MG63 (cell line): ENCODE results near the gene ACTL6A. TPM values are rescaled to one million over a fixed set of nuclear protein-coding genes. Genes with fewer than 3 reads are reported as not detected.

Source experiments
- DNase-seq: peaks from one replicate; pipeline ENCODE4 v3.0.0-alpha.2; 2020
- H3K27me3 ChIP-seq: fragments of 250-450 bp; sonication (Bioruptor Pico); 2 replicates; pipeline ENCODE4 v1.5.1; 2020; ENCODE audit warnings: mild to moderate bottlenecking, moderate library complexity
- H3K36me3 ChIP-seq: fragments of 250-450 bp; sonication (Bioruptor Pico); 2 replicates; pipeline ENCODE4 v1.5.1; 2020; ENCODE audit warnings: mild to moderate bottlenecking, moderate library complexity
- H3K4me3 ChIP-seq: fragments of 250-450 bp; sonication (Bioruptor Pico); 2 replicates; pipeline ENCODE4 v1.5.1; 2020; ENCODE audit warnings: mild to moderate bottlenecking, moderate library complexity
- H3K9me3 ChIP-seq: fragments of 250-450 bp; sonication (Bioruptor Pico); 2 replicates; pipeline ENCODE4 v1.5.1; 2020; ENCODE audit warnings: mild to moderate bottlenecking, moderate library complexity
- total RNA-seq: library from RNA; depleted of rRNA; stranded (reverse); fragments of >200 nt; shearing (Covaris generic); gene quantifications from 2 replicates; pipeline ENCODE4 v1.2.3, GENCODE V29; 2014; ENCODE audit warnings: low replicate concordance; rRNA removed

The ACTL6A gene
- total RNA-seq, 1 experiment from 2014 or later: 152 TPM

GRCh38 chr3:179624451-179624850, 61.7 kb downstream of the ACTL6A start:
- H3K36me3 ChIP-seq: peaks cover 44% of the 10 kb centered on the region
- H3K27me3 ChIP-seq: no peaks in the 10 kb centered on the region
- H3K4me3 ChIP-seq: no peak overlapping the region
- H3K9me3 ChIP-seq: no peaks in the 10 kb centered on the region
- no peak for DNase-seq

- DNase-seq: no peak
- no peaks in the 10 kb centered on the region for H3K9me3 ChIP-seq
- H3K27me3 ChIP-seq: no peaks in the 10 kb centered on the region
- no peak overlapping the region for H3K4me3 ChIP-seq
- H3K36me3 ChIP-seq: no peaks in the 10 kb centered on the region; the same call in 1 of the 2 replicates
Observed at GRCh38 chr3:179630753-179631451, 68.2 kb downstream of the ACTL6A start.

Other genes starting within 250 kb of the ACTL6A start
- gene ZNF639, start 239.9 kb upstream of the ACTL6A start, total RNA-seq: 89.9 and 138 TPM in 2 replicates
- gene MFN1, start 215.2 kb upstream of the ACTL6A start, total RNA-seq: 40.8 and 51.8 TPM in 2 replicates
- 50.9 and 62.7 TPM in 2 replicates for gene GNB4, start 111.5 kb upstream of the ACTL6A start, total RNA-seq
- gene MRPL47, start 41.7 kb downstream of the ACTL6A start, total RNA-seq: 87.3 and 101 TPM in 2 replicates
- gene NDUFB5, start 41.9 kb downstream of the ACTL6A start, total RNA-seq: 192 and 260 TPM in 2 replicates
- gene USP13, start 90.1 kb downstream of the ACTL6A start, total RNA-seq: 9.8 and 21.0 TPM in 2 replicates